ENCODE measurements around the gene CYP2D6.

The CYP2D6 gene

GRCh38 chr22:42079319-42080251 is 51.0 kb downstream of the CYP2D6 start, which contains the start of gene SMDT1:
TSS of gene SMDT1 (plus strand) at chr22:42079700. CDS start at chr22:42079769, 69 bp downstream.
- peak; percentile 98 for DNase-seq

GRCh38 chr22:42078469-42079318 is 51.9 kb downstream of the CYP2D6 start:
- no peak for DNase-seq

DNA sequence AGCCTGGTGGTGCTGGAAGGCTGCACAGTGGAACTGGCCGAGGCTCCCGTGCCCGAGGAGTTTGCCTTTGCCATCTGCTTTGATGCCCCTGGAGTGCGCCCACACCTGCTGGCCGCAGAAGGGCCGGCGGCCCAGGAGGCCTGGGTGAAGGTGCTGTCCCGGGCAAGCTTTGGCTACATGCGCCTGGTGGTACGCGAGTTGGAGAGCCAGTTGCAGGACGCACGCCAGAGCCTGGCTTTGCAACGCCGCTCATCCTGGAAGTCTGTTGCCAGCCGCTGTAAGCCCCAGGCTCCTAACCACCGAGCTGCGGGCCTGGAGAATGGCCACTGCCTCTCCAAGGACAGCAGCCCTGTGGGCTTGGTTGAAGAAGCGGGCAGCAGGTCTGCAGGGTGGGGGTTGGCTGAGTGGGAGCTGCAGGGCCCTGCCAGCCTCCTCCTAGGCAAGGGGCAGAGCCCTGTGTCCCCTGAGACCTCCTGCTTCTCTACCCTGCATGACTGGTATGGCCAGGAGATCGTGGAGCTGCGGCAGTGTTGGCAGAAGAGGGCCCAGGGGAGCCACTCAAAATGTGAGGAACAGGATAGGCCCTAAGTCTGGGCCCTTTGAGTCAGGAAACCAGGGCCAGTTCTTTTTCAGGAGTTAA is 53.0 kb downstream of the CYP2D6 start:
- DNase-seq = no peak

GRCh38 chr22:42076764-42077485 is 53.7 kb downstream of the CYP2D6 start:
- no peak for DNase-seq

Measured in T-helper 9 cell (primary cell).